Activated T-cell treated with anti-CD3 and anti-CD28 coated beads, Interleukin-2, amount 50 U/mL, for 4 hours (primary cell): Measurements from ENCODE around the gene MYL6. TPM values are rescaled to one million over a fixed set of nuclear protein-coding genes. Genes with fewer than 3 reads are reported as not detected.

Experiments
- ATAC-seq, 2 donors: fragments of 200-7000 bp; cut with Tn5 transposase; one replicate each; pipeline ENCODE4 v1.10.0; 2021
- DNase-seq: peaks from one replicate; pipeline ENCODE4 v3.0.0-alpha.2; 2020
- H3K27me3 Mint-ChIP-seq: one replicate; pipeline ENCODE4 v1.8.0; 2021; ENCODE audit warnings: low read depth, mixed read lengths
- H3K36me3 Mint-ChIP-seq: one replicate; pipeline ENCODE4 v1.8.0; 2022; ENCODE audit warnings: mixed read lengths; ENCODE audit not compliant: insufficient read depth
- H3K4me1 Mint-ChIP-seq: one replicate; pipeline ENCODE4 v1.8.0; 2021; ENCODE audit warnings: low read depth, mixed read lengths
- H3K4me3 Mint-ChIP-seq: one replicate; pipeline ENCODE4 v1.8.0; 2021; ENCODE audit warnings: mild to moderate bottlenecking, moderate library complexity, mixed read lengths
- H3K9me3 Mint-ChIP-seq: one replicate; pipeline ENCODE4 v1.8.0; 2021; ENCODE audit warnings: mixed read lengths
- total RNA-seq, 3 donors: library from RNA; stranded (reverse); gene quantifications; one replicate each; pipeline ENCODE4 v1.2.1, GENCODE V29; 2021

Gene MYL6
- total RNA-seq, 3 donors from 2014 or later, result 684 to 725 (median 686) TPM

GRCh38 chr12:56124133-56124532, 34.0 kb upstream of the MYL6 start:
- DNase-seq (no peak), ATAC-seq (no peak)
- H3K4me3 Mint-ChIP-seq, result no peak overlapping the region
- no peaks in the 10 kb centered on the region for H3K27me3 Mint-ChIP-seq
- peaks cover 10% of the 10 kb centered on the region for H3K36me3 Mint-ChIP-seq
- peaks cover 45% of the 10 kb centered on the region for H3K4me1 Mint-ChIP-seq
- H3K9me3 Mint-ChIP-seq, result no peaks in the 10 kb centered on the region

- Mint-ChIP-seq H3K36me3 (peaks cover 18% of the 10 kb centered on the region), H3K9me3 (no peaks in the 10 kb centered on the region), H3K4me1 (peaks cover 59% of the 10 kb centered on the region), H3K27me3 (no peaks in the 10 kb centered on the region), H3K4me3 (peak overlapping the region; percentile 22)
- ATAC-seq (no peak), DNase-seq (no peak)
Measured at GRCh38 chr12:56126732-56127239, 31.4 kb upstream of the MYL6 start.

- no peaks in the 10 kb centered on the region for H3K27me3 Mint-ChIP-seq
- H3K4me1 Mint-ChIP-seq, result peaks cover 65% of the 10 kb centered on the region
- no peaks in the 10 kb centered on the region for H3K9me3 Mint-ChIP-seq
- H3K4me3 Mint-ChIP-seq, result peak overlapping the region; percentile 95
- peaks cover 24% of the 10 kb centered on the region for H3K36me3 Mint-ChIP-seq
- DNase-seq, result no peak
- ATAC-seq, result no peak
Measured at GRCh38 chr12:56127485-56127887, 30.7 kb upstream of the MYL6 start.

- no peaks in the 10 kb centered on the region for H3K27me3 Mint-ChIP-seq
- no peaks in the 10 kb centered on the region for H3K9me3 Mint-ChIP-seq
- ATAC-seq (peak; percentile 95 to 96), DNase-seq (peak; percentile 94)
- peak within 1 kb of the TSS; percentile 95 for H3K4me3 Mint-ChIP-seq
- peaks cover 23% of the 10 kb centered on the region for H3K36me3 Mint-ChIP-seq
- H3K4me1 Mint-ChIP-seq, result peaks cover 69% of the 10 kb centered on the region
Measured at GRCh38 chr12:56127888-56128669, 30.1 kb upstream of the MYL6 start, which contains the start of gene ESYT1. TSS of gene ESYT1 (plus strand) at chr12:56128267. CDS start at chr12:56128320, 53 bp downstream.

- Mint-ChIP-seq H3K9me3 (no peaks in the 10 kb centered on the region), H3K27me3 (no peaks in the 10 kb centered on the region), H3K36me3 (peaks cover 26% of the 10 kb centered on the region), H3K4me1 (peaks cover 67% of the 10 kb centered on the region), H3K4me3 (peak overlapping the region; percentile 95)
- ATAC-seq (no peak), DNase-seq (no peak)
Measured at GRCh38 chr12:56128670-56129205, 29.4 kb upstream of the MYL6 start.

GRCh38 chr12:56129206-56129941, 28.8 kb upstream of the MYL6 start:
- peak; percentile 55 for DNase-seq
- no peaks in the 10 kb centered on the region for H3K27me3 Mint-ChIP-seq

GRCh38 chr12:56129942-56130495, 28.1 kb upstream of the MYL6 start:
- DNase-seq (no peak), ATAC-seq (no peak)
- Mint-ChIP-seq H3K4me3 (peak overlapping the region; percentile 95), H3K36me3 (peaks cover 33% of the 10 kb centered on the region), H3K27me3 (no peaks in the 10 kb centered on the region), H3K9me3 (no peaks in the 10 kb centered on the region), H3K4me1 (peaks cover 63% of the 10 kb centered on the region)

More at GRCh38 chr12:56129206-56129941, 28.8 kb upstream of the MYL6 start:
- H3K9me3 Mint-ChIP-seq, result no peaks in the 10 kb centered on the region
- peaks cover 65% of the 10 kb centered on the region for H3K4me1 Mint-ChIP-seq
- H3K4me3 Mint-ChIP-seq, result peak overlapping the region; percentile 95
- ATAC-seq, result peak; percentile 9 to 11
- H3K36me3 Mint-ChIP-seq, result peaks cover 32% of the 10 kb centered on the region

- DNase-seq, result no peak
- Mint-ChIP-seq H3K4me1 (peaks cover 64% of the 10 kb centered on the region), H3K4me3 (peak overlapping the region; percentile 95), H3K36me3 (peaks cover 33% of the 10 kb centered on the region), H3K9me3 (no peaks in the 10 kb centered on the region), H3K27me3 (no peaks in the 10 kb centered on the region)
- ATAC-seq, result no peak
Measured at GRCh38 chr12:56130876-56131275, 27.3 kb upstream of the MYL6 start.

GRCh38 chr12:56134897-56135296, 23.3 kb upstream of the MYL6 start:
- DNase-seq, result no peak
- no peak overlapping the region for H3K4me3 Mint-ChIP-seq

GRCh38 chr12:56137853-56138571, 20.1 kb upstream of the MYL6 start:
- Mint-ChIP-seq H3K4me3 (no peak overlapping the region), H3K9me3 (no peaks in the 10 kb centered on the region), H3K36me3 (peaks cover 56% of the 10 kb centered on the region), H3K4me1 (peaks cover 58% of the 10 kb centered on the region), H3K27me3 (no peaks in the 10 kb centered on the region)
- ATAC-seq (peak in 1 of 2 donors; percentile 20), DNase-seq (no peak)

More at GRCh38 chr12:56134897-56135296, 23.3 kb upstream of the MYL6 start:
- Mint-ChIP-seq H3K4me1 (peaks cover 69% of the 10 kb centered on the region), H3K36me3 (peaks cover 61% of the 10 kb centered on the region), H3K27me3 (no peaks in the 10 kb centered on the region), H3K9me3 (no peaks in the 10 kb centered on the region)
- no peak for ATAC-seq

- Mint-ChIP-seq H3K4me1 (peaks cover 51% of the 10 kb centered on the region), H3K4me3 (no peak overlapping the region)
- ATAC-seq, result no peak
Measured at GRCh38 chr12:56141946-56142784, 16.0 kb upstream of the MYL6 start.

GRCh38 chr12:56143217-56143616, 14.9 kb upstream of the MYL6 start:
- no peak for DNase-seq
- H3K4me1 Mint-ChIP-seq, result peaks cover 41% of the 10 kb centered on the region
- no peaks in the 10 kb centered on the region for H3K27me3 Mint-ChIP-seq
- no peaks in the 10 kb centered on the region for H3K9me3 Mint-ChIP-seq
- ATAC-seq, result peak; percentile 48 to 50
- peaks cover 49% of the 10 kb centered on the region for H3K36me3 Mint-ChIP-seq
- no peak overlapping the region for H3K4me3 Mint-ChIP-seq

More at GRCh38 chr12:56141946-56142784, 16.0 kb upstream of the MYL6 start:
- H3K36me3 Mint-ChIP-seq, result peaks cover 56% of the 10 kb centered on the region
- no peaks in the 10 kb centered on the region for H3K27me3 Mint-ChIP-seq
- no peak for DNase-seq
- H3K9me3 Mint-ChIP-seq, result no peaks in the 10 kb centered on the region

- Mint-ChIP-seq H3K4me1 (peaks cover 34% of the 10 kb centered on the region), H3K4me3 (no peak overlapping the region), H3K27me3 (no peaks in the 10 kb centered on the region), H3K36me3 (peaks cover 42% of the 10 kb centered on the region), H3K9me3 (no peaks in the 10 kb centered on the region)
- DNase-seq, result no peak
- no peak for ATAC-seq
Measured at GRCh38 chr12:56143870-56144269, 14.3 kb upstream of the MYL6 start.
